HepG2 (cell line): Measurements from ENCODE around the gene PLEKHM2. TPM values are rescaled to one million over a fixed set of nuclear protein-coding genes. Genes with fewer than 3 reads are reported as not detected.

Experiments used
- AGO2 ChIP-seq: fragments of 200-400 bp; formaldehyde crosslinking; optimal IDR thresholded peaks from 2 replicates; pipeline ENCODE3; 2017; ENCODE audit warnings: mild to moderate bottlenecking, low read depth, low read length, moderate library complexity
- CHD4 ChIP-seq: fragments of 200-600 bp; sonication (generic); IDR thresholded peaks from 2 replicates; pipeline ENCODE4 v1.7.0; 2017; ENCODE audit warnings: mild to moderate bottlenecking, low read length, borderline replicate concordance
- DR1 ChIP-seq: sonication (generic); formaldehyde crosslinking; IDR thresholded peaks from 2 replicates; pipeline ENCODE4 v1.8.0; 2021; ENCODE audit warnings: mild to moderate bottlenecking, missing genetic modification reagents, inconsistent platforms
- ERF ChIP-seq: IDR thresholded peaks from 2 replicates; pipeline ENCODE4 v1.6.1; 2018; ENCODE audit warnings: missing biosample characterization, missing genetic modification reagents
- FOXO1 ChIP-seq: sonication (generic); formaldehyde crosslinking; IDR thresholded peaks from 2 replicates; pipeline ENCODE4 v1.4.0; 2020; ENCODE audit warnings: missing genetic modification reagents
- KAT7 ChIP-seq: IDR thresholded peaks from 2 replicates; pipeline ENCODE4 v1.6.1; 2018; ENCODE audit warnings: borderline replicate concordance, missing compliant biosample characterization
- KLF16 ChIP-seq, 2 experiments: sonication (generic) in 1 of 2; formaldehyde crosslinking in 1 of 2; IDR thresholded peaks; 2 replicates each; pipeline versions ENCODE4 v1.6.1 to v1.8.0; 2016 to 2023; ENCODE audit warnings: missing genetic modification reagents in 2 of 2, missing compliant biosample characterization in 1 of 2
- MATR3 ChIP-seq: sonication (generic); formaldehyde crosslinking; IDR thresholded peaks from 2 replicates; pipeline ENCODE4 v1.4.0; 2020; ENCODE audit warnings: missing genetic modification reagents
- POLR2G ChIP-seq: fragments of 200-400 bp; formaldehyde crosslinking; IDR thresholded peaks from 2 replicates; pipeline ENCODE4 v1.6.1; 2018; ENCODE audit warnings: mild to moderate bottlenecking, low read depth, low read length, moderate library complexity
- SALL2 ChIP-seq: sonication (generic); formaldehyde crosslinking; IDR thresholded peaks from 2 replicates; pipeline ENCODE4 v1.8.1; 2023; ENCODE audit warnings: mild to moderate bottlenecking, missing genetic modification reagents, inconsistent platforms
- SYNCRIP ChIP-seq: fragments of 200-400 bp; formaldehyde crosslinking; IDR thresholded peaks from 2 replicates; pipeline ENCODE4 v1.6.1; 2018; ENCODE audit warnings: mild to moderate bottlenecking, low read depth, low read length; ENCODE audit not compliant: insufficient read depth
- ZC3H4 ChIP-seq: sonication (generic); formaldehyde crosslinking; IDR thresholded peaks from 2 replicates; pipeline ENCODE4 v1.4.0; 2020; ENCODE audit warnings: missing genetic modification reagents, borderline replicate concordance
- ZNF451 ChIP-seq: sonication (generic); formaldehyde crosslinking; IDR thresholded peaks from 2 replicates; pipeline ENCODE4 v1.5.0; 2020; ENCODE audit warnings: mild to moderate bottlenecking, missing genetic modification reagents
- ZNF501 ChIP-seq: sonication (generic); formaldehyde crosslinking; IDR thresholded peaks from 2 replicates; pipeline ENCODE4 v1.5.1; 2020; ENCODE audit warnings: mild to moderate bottlenecking, moderate library complexity, missing genetic modification reagents
- ZNF552 ChIP-seq: sonication (generic); formaldehyde crosslinking; IDR thresholded peaks from 2 replicates; pipeline ENCODE4 v1.9.0; 2022; ENCODE audit warnings: missing genetic modification reagents, mild to moderate bottlenecking, borderline replicate concordance
- polyA plus RNA-seq, 8 experiments: library from polyadenylated mRNA; depleted of rRNA in 3 of 8; stranded (reverse) in 7 of 8; unstranded in 1 of 8; fragments of >200 nt; fragmentation: Illumina TruSeq in 4 of 8; extraction: Trizol in 4 of 8; gene quantifications; 2 replicates each; pipeline versions ENCODE4 v1.2.1 to v1.2.3, GENCODE V29; 2011 to 2016; ENCODE audit warnings: low read depth in 4 of 8, missing spikeins in 1 of 8, mixed read lengths in 1 of 8; ENCODE audit not compliant: insufficient read depth in 1 of 8
- total RNA-seq, 5 experiments: library from RNA; depleted of rRNA; stranded (reverse); fragments of >200 nt; fragmentation: Illumina TruSeq; extraction: Trizol; gene quantifications; 2 replicates each; pipeline ENCODE4 v1.2.3, GENCODE V29; 2016; ENCODE audit warnings: low read depth in 1 of 5
- TF ChIP-seq, protein P1 (sequence below): sonication (generic); formaldehyde crosslinking; conservative IDR thresholded peaks from 2 replicates; pipeline ENCODE4 v1.4.0; 2020; ENCODE audit warnings: mild to moderate bottlenecking, missing genetic modification reagents, moderate library complexity
- TF ChIP-seq, protein P2 (sequence below): conservative IDR thresholded peaks from 2 replicates; pipeline ENCODE4 v1.6.1; 2018; ENCODE audit warnings: missing genetic modification reagents
- TF ChIP-seq, protein P3 (sequence below): sonication (generic); formaldehyde crosslinking; IDR thresholded peaks from 2 replicates; pipeline ENCODE4 v1.4.0; 2020; ENCODE audit warnings: missing genetic modification reagents
- TF ChIP-seq, protein P4 (sequence below): sonication (generic); formaldehyde crosslinking; IDR thresholded peaks from 2 replicates; pipeline ENCODE4 v1.5.0; 2020; ENCODE audit warnings: mild to moderate bottlenecking, missing genetic modification reagents
- TF ChIP-seq, protein P5 (sequence below): sonication (generic); formaldehyde crosslinking; IDR thresholded peaks from 2 replicates; pipeline ENCODE4 v1.5.1; 2020; ENCODE audit warnings: missing genetic modification reagents, mild to moderate bottlenecking, borderline replicate concordance

The PLEKHM2 gene
- total and polyA plus RNA-seq, 2 of the 13 experiments (the other 11 are each of a cell fraction or from before 2014, with no cell fraction given), result 16.5 to 27.3 TPM

DNA sequence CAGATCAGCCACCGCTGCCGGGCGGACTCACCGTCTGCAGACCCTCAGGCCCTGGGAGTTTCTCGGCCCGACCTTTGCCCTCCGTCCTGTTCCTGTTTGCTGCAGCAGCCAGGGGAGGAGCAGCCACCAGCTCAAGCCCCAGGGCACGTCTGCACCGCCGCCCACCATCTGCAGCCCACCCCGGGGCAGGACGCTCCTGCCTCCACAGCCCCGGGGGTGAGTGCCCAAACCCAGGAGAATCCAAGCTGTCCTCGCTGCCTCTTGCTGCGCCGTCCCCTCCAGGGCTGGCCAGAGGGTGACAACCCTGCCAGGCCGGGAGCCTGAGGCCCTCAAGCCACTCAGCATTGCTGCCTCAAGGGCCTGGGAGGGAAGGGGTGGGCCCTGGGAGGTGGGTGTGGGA lies 50.8 kb downstream of the PLEKHM2 start (continued):
- TF ChIP-seq, protein P1, sequence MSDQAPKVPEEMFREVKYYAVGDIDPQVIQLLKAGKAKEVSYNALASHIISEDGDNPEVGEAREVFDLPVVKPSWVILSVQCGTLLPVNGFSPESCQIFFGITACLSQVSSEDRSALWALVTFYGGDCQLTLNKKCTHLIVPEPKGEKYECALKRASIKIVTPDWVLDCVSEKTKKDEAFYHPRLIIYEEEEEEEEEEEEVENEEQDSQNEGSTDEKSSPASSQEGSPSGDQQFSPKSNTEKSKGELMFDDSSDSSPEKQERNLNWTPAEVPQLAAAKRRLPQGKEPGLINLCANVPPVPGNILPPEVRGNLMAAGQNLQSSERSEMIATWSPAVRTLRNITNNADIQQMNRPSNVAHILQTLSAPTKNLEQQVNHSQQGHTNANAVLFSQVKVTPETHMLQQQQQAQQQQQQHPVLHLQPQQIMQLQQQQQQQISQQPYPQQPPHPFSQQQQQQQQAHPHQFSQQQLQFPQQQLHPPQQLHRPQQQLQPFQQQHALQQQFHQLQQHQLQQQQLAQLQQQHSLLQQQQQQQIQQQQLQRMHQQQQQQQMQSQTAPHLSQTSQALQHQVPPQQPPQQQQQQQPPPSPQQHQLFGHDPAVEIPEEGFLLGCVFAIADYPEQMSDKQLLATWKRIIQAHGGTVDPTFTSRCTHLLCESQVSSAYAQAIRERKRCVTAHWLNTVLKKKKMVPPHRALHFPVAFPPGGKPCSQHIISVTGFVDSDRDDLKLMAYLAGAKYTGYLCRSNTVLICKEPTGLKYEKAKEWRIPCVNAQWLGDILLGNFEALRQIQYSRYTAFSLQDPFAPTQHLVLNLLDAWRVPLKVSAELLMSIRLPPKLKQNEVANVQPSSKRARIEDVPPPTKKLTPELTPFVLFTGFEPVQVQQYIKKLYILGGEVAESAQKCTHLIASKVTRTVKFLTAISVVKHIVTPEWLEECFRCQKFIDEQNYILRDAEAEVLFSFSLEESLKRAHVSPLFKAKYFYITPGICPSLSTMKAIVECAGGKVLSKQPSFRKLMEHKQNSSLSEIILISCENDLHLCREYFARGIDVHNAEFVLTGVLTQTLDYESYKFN (CRISPR knock-in tag), result peak; percentile 20
- TF ChIP-seq FOXO1 (no peak), AGO2 (peak; percentile 93), SALL2 (CRISPR knock-in tag) (no peak), SYNCRIP (no peak), MATR3 (no peak), DR1 (CRISPR knock-in tag) (no peak), ZNF552 (CRISPR knock-in tag) (no peak), ERF (CRISPR knock-in tag) (no peak), KAT7 (CRISPR knock-in tag) (no peak), ZNF451 (CRISPR knock-in tag) (no peak), ZC3H4 (CRISPR knock-in tag) (no peak), KLF16 (CRISPR knock-in tag; IDR thresholded peaks at IDR 0.05) (no peak), ZNF501 (CRISPR knock-in tag) (no peak; the same call in 1 of the 2 replicates), CHD4 (no peak), POLR2G (no peak)
- TF ChIP-seq, protein P2, sequence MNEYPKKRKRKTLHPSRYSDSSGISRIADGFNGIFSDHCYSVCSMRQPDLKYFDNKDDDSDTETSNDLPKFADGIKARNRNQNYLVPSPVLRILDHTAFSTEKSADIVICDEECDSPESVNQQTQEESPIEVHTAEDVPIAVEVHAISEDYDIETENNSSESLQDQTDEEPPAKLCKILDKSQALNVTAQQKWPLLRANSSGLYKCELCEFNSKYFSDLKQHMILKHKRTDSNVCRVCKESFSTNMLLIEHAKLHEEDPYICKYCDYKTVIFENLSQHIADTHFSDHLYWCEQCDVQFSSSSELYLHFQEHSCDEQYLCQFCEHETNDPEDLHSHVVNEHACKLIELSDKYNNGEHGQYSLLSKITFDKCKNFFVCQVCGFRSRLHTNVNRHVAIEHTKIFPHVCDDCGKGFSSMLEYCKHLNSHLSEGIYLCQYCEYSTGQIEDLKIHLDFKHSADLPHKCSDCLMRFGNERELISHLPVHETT (CRISPR knock-in tag), result no peak
- TF ChIP-seq, protein P3, sequence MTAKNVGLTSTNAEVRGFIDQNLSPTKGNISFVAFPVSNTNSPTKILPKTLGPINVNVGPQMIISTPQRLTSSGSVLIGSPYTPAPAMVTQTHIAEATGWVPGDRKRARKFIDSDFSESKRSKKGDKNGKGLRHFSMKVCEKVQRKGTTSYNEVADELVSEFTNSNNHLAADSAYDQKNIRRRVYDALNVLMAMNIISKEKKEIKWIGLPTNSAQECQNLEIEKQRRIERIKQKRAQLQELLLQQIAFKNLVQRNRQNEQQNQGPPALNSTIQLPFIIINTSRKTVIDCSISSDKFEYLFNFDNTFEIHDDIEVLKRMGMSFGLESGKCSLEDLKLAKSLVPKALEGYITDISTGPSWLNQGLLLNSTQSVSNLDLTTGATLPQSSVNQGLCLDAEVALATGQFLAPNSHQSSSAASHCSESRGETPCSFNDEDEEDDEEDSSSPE (CRISPR knock-in tag), result no peak
- TF ChIP-seq, protein P4, sequence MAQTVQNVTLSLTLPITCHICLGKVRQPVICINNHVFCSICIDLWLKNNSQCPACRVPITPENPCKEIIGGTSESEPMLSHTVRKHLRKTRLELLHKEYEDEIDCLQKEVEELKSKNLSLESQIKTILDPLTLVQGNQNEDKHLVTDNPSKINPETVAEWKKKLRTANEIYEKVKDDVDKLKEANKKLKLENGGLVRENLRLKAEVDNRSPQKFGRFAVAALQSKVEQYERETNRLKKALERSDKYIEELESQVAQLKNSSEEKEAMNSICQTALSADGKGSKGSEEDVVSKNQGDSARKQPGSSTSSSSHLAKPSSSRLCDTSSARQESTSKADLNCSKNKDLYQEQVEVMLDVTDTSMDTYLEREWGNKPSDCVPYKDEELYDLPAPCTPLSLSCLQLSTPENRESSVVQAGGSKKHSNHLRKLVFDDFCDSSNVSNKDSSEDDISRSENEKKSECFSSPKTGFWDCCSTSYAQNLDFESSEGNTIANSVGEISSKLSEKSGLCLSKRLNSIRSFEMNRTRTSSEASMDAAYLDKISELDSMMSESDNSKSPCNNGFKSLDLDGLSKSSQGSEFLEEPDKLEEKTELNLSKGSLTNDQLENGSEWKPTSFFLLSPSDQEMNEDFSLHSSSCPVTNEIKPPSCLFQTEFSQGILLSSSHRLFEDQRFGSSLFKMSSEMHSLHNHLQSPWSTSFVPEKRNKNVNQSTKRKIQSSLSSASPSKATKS (CRISPR knock-in tag), result no peak
- TF ChIP-seq, protein P5, sequence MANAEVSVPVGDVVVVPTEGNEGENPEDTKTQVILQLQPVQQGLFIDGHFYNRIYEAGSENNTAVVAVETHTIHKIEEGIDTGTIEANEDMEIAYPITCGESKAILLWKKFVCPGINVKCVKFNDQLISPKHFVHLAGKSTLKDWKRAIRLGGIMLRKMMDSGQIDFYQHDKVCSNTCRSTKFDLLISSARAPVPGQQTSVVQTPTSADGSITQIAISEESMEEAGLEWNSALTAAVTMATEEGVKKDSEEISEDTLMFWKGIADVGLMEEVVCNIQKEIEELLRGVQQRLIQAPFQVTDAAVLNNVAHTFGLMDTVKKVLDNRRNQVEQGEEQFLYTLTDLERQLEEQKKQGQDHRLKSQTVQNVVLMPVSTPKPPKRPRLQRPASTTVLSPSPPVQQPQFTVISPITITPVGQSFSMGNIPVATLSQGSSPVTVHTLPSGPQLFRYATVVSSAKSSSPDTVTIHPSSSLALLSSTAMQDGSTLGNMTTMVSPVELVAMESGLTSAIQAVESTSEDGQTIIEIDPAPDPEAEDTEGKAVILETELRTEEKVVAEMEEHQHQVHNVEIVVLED, result no peak
